SK-N-SH (cell line): ENCODE data around the gene ZBTB7A. TPM values are rescaled to one million over a fixed set of nuclear protein-coding genes. Genes with fewer than 3 reads are reported as not detected.

Experiments
- CTCF ChIA-PET: fragments of 300-600, 350-600 bp; formaldehyde crosslinking; extraction: SDS; loops from one replicate; lab custom pipeline; 2021; lab: Yijun Ruan, JAX
- POLR2A ChIA-PET: fragments of 350-600 bp; sonication (Branson Sonifier 250); formaldehyde crosslinking; extraction: SDS; loops from one replicate; lab custom pipeline; 2020; ENCODE audit warnings: antibody characterized with exemption, inconsistent platforms; lab: Yijun Ruan, JAX
- DNase-seq: peaks from one replicate; pipeline ENCODE4 v3.0.0; 2012
- H2AFZ ChIP-seq: fragments of 200-600 bp; sonication (generic); 2 replicates; pipeline ENCODE4 v1.8.1; 2016; ENCODE audit warnings: antibody characterized with exemption, mild to moderate bottlenecking, low read depth
- H3F3A ChIP-seq: fragments of 200-600 bp; sonication (generic); replicated peaks from 2 replicates; pipeline ENCODE3; 2016; ENCODE audit warnings: antibody characterized with exemption, mild to moderate bottlenecking; ENCODE audit not compliant: insufficient read depth
- H3K27ac ChIP-seq, 2 experiments: fragments of 200-500 bp in 1 of 2; fragments of 200-600 bp in 1 of 2; sonication (Bioruptor generic) in 1 of 2; sonication (generic), shearing (Covaris generic) in 1 of 2; 2 replicates each; pipeline versions ENCODE4 v1.5.1 to v1.6.1; 2014 to 2016; ENCODE audit warnings: low read depth in 2 of 2, inconsistent platforms in 1 of 2, low read length in 1 of 2, mild to moderate bottlenecking in 1 of 2, mixed read lengths in 1 of 2
- H3K27me3 ChIP-seq: fragments of 200-600 bp; sonication (generic), shearing (Covaris generic); 2 replicates; pipeline ENCODE4 v1.6.1; 2016; ENCODE audit warnings: mixed run types; ENCODE audit not compliant: insufficient read depth
- H3K36me3 ChIP-seq, 2 experiments: fragments of 200-500 bp in 1 of 2; fragments of 200-600 bp in 1 of 2; sonication (Bioruptor generic) in 1 of 2; sonication (generic) in 1 of 2; replicated peaks in 1 of 2; 2 replicates each; pipeline versions ENCODE3 to v1.5.1; 2014 to 2016; ENCODE audit warnings: low read length in 1 of 2, mild to moderate bottlenecking in 1 of 2; ENCODE audit not compliant: insufficient read depth in 2 of 2, control insufficient read depth in 1 of 2
- H3K4me1 ChIP-seq, 2 experiments: fragments of 200-500 bp in 1 of 2; fragments of 200-600 bp in 1 of 2; sonication (Bioruptor generic) in 1 of 2; sonication (generic), shearing (Covaris generic) in 1 of 2; 2 replicates each; pipeline versions ENCODE4 v1.5.1 to v1.6.1; 2014 to 2016; ENCODE audit warnings: low read depth in 1 of 2, low read length in 1 of 2, mixed run types in 1 of 2; ENCODE audit not compliant: insufficient read depth in 2 of 2, control insufficient read depth in 1 of 2
- H3K4me2 ChIP-seq: fragments of 200-600 bp; sonication (generic), shearing (Covaris generic); 2 replicates; pipeline ENCODE4 v1.6.1; 2017; ENCODE audit warnings: mixed run types
- H3K4me3 ChIP-seq, 2 experiments: fragments of 200-500 bp in 1 of 2; fragments of 200-600 bp in 1 of 2; sonication (Bioruptor generic) in 1 of 2; sonication (generic), shearing (Covaris generic) in 1 of 2; 2 replicates each; pipeline versions ENCODE4 v1.5.1 to v1.8.1; 2014 to 2016; ENCODE audit warnings: low read depth in 2 of 2, inconsistent platforms in 1 of 2, low read length in 1 of 2, mild to moderate bottlenecking in 1 of 2, mixed read lengths in 1 of 2, moderate library complexity in 1 of 2
- H3K79me2 ChIP-seq: fragments of 200-600 bp; sonication (generic); 2 replicates; pipeline ENCODE4 v1.8.1; 2017; ENCODE audit warnings: mild to moderate bottlenecking; ENCODE audit not compliant: insufficient read depth
- H3K9ac ChIP-seq: fragments of 200-600 bp; sonication (generic); 2 replicates; pipeline ENCODE4 v1.6.1; 2017; ENCODE audit warnings: mixed run types
- H3K9me2 ChIP-seq: fragments of 200-600 bp; sonication (generic); 2 replicates; pipeline ENCODE4 v1.6.1; 2017; ENCODE audit warnings: mixed run types
- H3K9me3 ChIP-seq: fragments of 200-600 bp; sonication (generic); 2 replicates; pipeline ENCODE4 v1.6.1; 2017; ENCODE audit warnings: mixed run types, mild to moderate bottlenecking, moderate library complexity
- H4K20me1 ChIP-seq: fragments of 200-600 bp; sonication (generic); 2 replicates; pipeline ENCODE4 v1.6.1; 2017; ENCODE audit warnings: mild to moderate bottlenecking, mixed run types; ENCODE audit not compliant: insufficient read depth
- CHD2 ChIP-seq: fragments of 150-350 bp; IDR thresholded peaks from 2 replicates; pipeline ENCODE4 v1.6.1; 2018; ENCODE audit warnings: low read length; ENCODE audit not compliant: partially characterized antibody
- ELF1 ChIP-seq: IDR thresholded peaks from 2 replicates; pipeline ENCODE4 v1.4.0; 2012
- EP300 ChIP-seq, 2 experiments: IDR thresholded peaks; 2 replicates each; pipeline versions ENCODE4 v1.4.0 to v1.6.1; 2012; ENCODE audit warnings: borderline replicate concordance in 1 of 2, low read depth in 1 of 2, low read length in 1 of 2
- EZH2phosphoT487 ChIP-seq: fragments of 200-600 bp; sonication (generic); IDR thresholded peaks from 2 replicates; pipeline ENCODE4 v1.6.1; 2017; ENCODE audit warnings: low read depth, mixed run types, mild to moderate bottlenecking, antibody characterized with exemption, moderate library complexity, borderline replicate concordance
- FOSL2 ChIP-seq: IDR thresholded peaks from 2 replicates; pipeline ENCODE4 v1.4.0; 2012; ENCODE audit warnings: low read depth, mild to moderate bottlenecking, moderate library complexity, borderline replicate concordance
- JUND ChIP-seq: IDR thresholded peaks from 2 replicates; pipeline ENCODE4 v1.4.0; 2012
- MAX ChIP-seq: IDR thresholded peaks from 2 replicates; pipeline ENCODE4 v1.4.0; 2012; ENCODE audit warnings: low read depth
- MEF2A ChIP-seq: IDR thresholded peaks from 2 replicates; pipeline ENCODE4 v1.4.0; 2012; ENCODE audit warnings: low read depth, borderline replicate concordance
- MXI1 ChIP-seq: IDR thresholded peaks from 2 replicates; pipeline ENCODE4 v1.6.1; 2012; ENCODE audit warnings: mild to moderate bottlenecking, low read depth, low read length, improper control_type of control experiment
- PBX3 ChIP-seq: IDR thresholded peaks from 2 replicates; pipeline ENCODE4; 2012
- POLR2AphosphoS5 ChIP-seq: IDR thresholded peaks from 2 replicates; pipeline ENCODE4 v1.6.1; 2012; ENCODE audit warnings: low read depth, low read length
- RAD21 ChIP-seq: IDR thresholded peaks from 2 replicates; pipeline ENCODE4 v1.6.1; 2012; ENCODE audit warnings: mild to moderate bottlenecking, low read length
- REST ChIP-seq: IDR thresholded peaks from 2 replicates; pipeline ENCODE4 v1.6.1; 2012; ENCODE audit warnings: mild to moderate bottlenecking, low read depth, low read length, moderate library complexity
- RXRA ChIP-seq: IDR thresholded peaks from 2 replicates; pipeline ENCODE4 v1.4.0; 2012; ENCODE audit warnings: low read depth, mild to moderate bottlenecking, borderline replicate concordance
- TCF12 ChIP-seq: IDR thresholded peaks from 2 replicates; pipeline ENCODE4 v1.4.0; 2012
- TEAD4 ChIP-seq: IDR thresholded peaks from 2 replicates; pipeline ENCODE4 v1.4.0; 2012; ENCODE audit warnings: mild to moderate bottlenecking, borderline replicate concordance; ENCODE audit not compliant: insufficient read depth
- USF2 ChIP-seq: fragments of 150-350 bp; IDR thresholded peaks from 2 replicates; pipeline ENCODE4 v1.6.1; 2017; ENCODE audit warnings: antibody characterized with exemption, low read length, low read depth, borderline replicate concordance
- YY1 ChIP-seq: IDR thresholded peaks from 2 replicates; pipeline ENCODE4 v1.4.0; 2012; ENCODE audit warnings: low read depth, mild to moderate bottlenecking
- ZBTB33 ChIP-seq: IDR thresholded peaks from 2 replicates; pipeline ENCODE4 v1.4.0; 2012; ENCODE audit warnings: low read depth, borderline replicate concordance
- WGBS: methylation state at CpG from one replicate; pipeline ENCODE4 v1.1.6; 2017; ENCODE audit warnings: low lambda C conversion rate; 5-methylcytosine and 5-hydroxymethylcytosine counted together
- polyA plus RNA-seq, 3 experiments: library from polyadenylated mRNA; depleted of rRNA; stranded (reverse); fragments of >200 nt; gene quantifications; 2 replicates each; pipeline ENCODE4 v1.2.3, GENCODE V29; 2012

Gene ZBTB7A
- polyA plus RNA-seq, 1 of the 3 experiments (the other 2 are of a cell fraction): 7.4 TPM

- POLR2A ChIA-PET: interaction anchor here (1.3 kb wide), 1 partner anchor 14 kb away, joined by 3 read pairs; no protein-coding TSS in a partner anchor
- no peak overlapping the region for H3K4me3 ChIP-seq
- TF ChIP-seq TEAD4 (no peak), ZBTB33 (no peak), TCF12 (no peak), RAD21 (no peak), EP300 (IDR thresholded peaks at IDR 0.05; ENCODE audit: borderline replicate concordance in 1 of 2, low read depth in 1 of 2, low read length in 1 of 2) (no peak), MXI1 (no peak), MEF2A (no peak), RXRA (no peak), YY1 (no peak), CHD2 (no peak), JUND (no peak)
- H3K79me2 ChIP-seq: no peaks in the 10 kb centered on the region
- WGBS: 95% methylated on average over 8 of the region's 12 CpGs
- no peaks in the 10 kb centered on the region for H4K20me1 ChIP-seq
- no peaks in the 10 kb centered on the region for H3K4me1 ChIP-seq
- H3K27ac ChIP-seq: no peak overlapping the region
- no peak overlapping the region for H2AFZ ChIP-seq
- no peak overlapping the region for H3K4me2 ChIP-seq
- no peaks in the 10 kb centered on the region for H3F3A ChIP-seq
- CTCF ChIA-PET: interaction anchor here (1.3 kb wide), 1 partner anchor 72 kb away, joined by 3 read pairs; no protein-coding TSS in a partner anchor
- no peaks in the 10 kb centered on the region for H3K27me3 ChIP-seq
- no peak overlapping the region for H3K9ac ChIP-seq
- H3K36me3 ChIP-seq: peaks cover 4 to 35% of the 10 kb centered on the region in 2 experiments
- no peaks in the 10 kb centered on the region for H3K9me3 ChIP-seq
- no peak for DNase-seq
- H3K9me2 ChIP-seq: no peaks in the 10 kb centered on the region
These were observed 28.8 kb upstream of the ZBTB7A start for GRCh38 chr19:4095488-4095844.

- TF ChIP-seq POLR2AphosphoS5: no peak
- TF ChIP-seq EZH2phosphoT487: no peak
- TF ChIP-seq REST: no peak
- no peak for TF ChIP-seq MAX
- TF ChIP-seq ELF1: no peak
- TF ChIP-seq USF2: no peak
- TF ChIP-seq EP300 (IDR thresholded peaks at IDR 0.05; ENCODE audit: borderline replicate concordance in 1 of 2, low read depth in 1 of 2, low read length in 1 of 2): no peak
- TF ChIP-seq FOSL2: no peak
- TF ChIP-seq RAD21: no peak
- no peak for TF ChIP-seq PBX3
- TF ChIP-seq MEF2A: no peak
- Histone ChIP-seq H2AFZ (no peak overlapping the region), H3K27ac (no peak overlapping the region), H3F3A (no peaks in the 10 kb centered on the region), H3K9ac (no peak overlapping the region), H3K4me3 (no peak overlapping the region), H3K4me1 (no peaks in the 10 kb centered on the region), H4K20me1 (no peaks in the 10 kb centered on the region), H3K79me2 (no peaks in the 10 kb centered on the region), H3K9me3 (no peaks in the 10 kb centered on the region), H3K36me3 (peaks cover 4 to 36% of the 10 kb centered on the region in 2 experiments), H3K27me3 (no peaks in the 10 kb centered on the region), H3K4me2 (no peak overlapping the region), H3K9me2 (no peaks in the 10 kb centered on the region)
- ChIA-PET POLR2A (interaction anchor here (1.3 kb wide), 1 partner anchor 13 kb away, joined by 3 read pairs; no protein-coding TSS in a partner anchor), CTCF (interaction anchor here (1.3 kb wide), 1 partner anchor 73 kb away, joined by 3 read pairs; no protein-coding TSS in a partner anchor)
- DNase-seq: no peak
- 81% methylated on average over 10 of the region's 35 CpGs for WGBS
These were observed 28.2 kb upstream of the ZBTB7A start for GRCh38 chr19:4094761-4095487.
